SK-N-MC (cell line): ENCODE data around the gene SUV39H2.

Source experiments
- DNase-seq: peaks from one replicate; pipeline ENCODE4 v3.0.0-alpha.2; 2011; ENCODE audit warnings: low read depth, low spot score
- H3K27ac ChIP-seq: fragments of 200-600 bp; sonication (generic); 2 replicates; pipeline ENCODE4 v1.5.1; 2016; ENCODE audit warnings: mixed run types
- H3K36me3 ChIP-seq: fragments of 200-600 bp; sonication (generic); 2 replicates; pipeline ENCODE4 v1.6.1; 2017; ENCODE audit warnings: antibody characterized with exemption, low read length, mixed read lengths; ENCODE audit not compliant: insufficient read depth
- H3K4me3 ChIP-seq: fragments of 200-600 bp; sonication (generic); 2 replicates; pipeline ENCODE4 v1.5.1; 2016
- H3K9ac ChIP-seq: fragments of 200-600 bp; sonication (generic); 2 replicates; pipeline ENCODE4 v1.8.0; 2017; ENCODE audit warnings: mixed run types, mixed read lengths; ENCODE audit not compliant: insufficient read length
- H3K9me3 ChIP-seq: fragments of 200-600 bp; sonication (generic); 2 replicates; pipeline ENCODE4 v1.6.1; 2017; ENCODE audit warnings: low read depth, mild to moderate bottlenecking, antibody characterized with exemption, low read length, moderate library complexity, mixed read lengths
- EZH2 ChIP-seq: fragments of 200-600 bp; sonication (generic); IDR thresholded peaks from one replicate; pipeline ENCODE4 v1.6.1; 2017; ENCODE audit warnings: antibody characterized with exemption
- FOXP2 ChIP-seq: optimal IDR thresholded peaks from 2 replicates; pipeline ENCODE3; 2011; ENCODE audit warnings: mild to moderate bottlenecking, moderate library complexity; ENCODE audit not compliant: insufficient read depth; ENCODE audit errors: extremely low read length, control extremely low read depth
- POLR2AphosphoS5 ChIP-seq: IDR thresholded peaks from 2 replicates; pipeline ENCODE4 v1.6.1; 2012; ENCODE audit warnings: mild to moderate bottlenecking, low read depth, low read length, borderline replicate concordance

Gene SUV39H2

DNA sequence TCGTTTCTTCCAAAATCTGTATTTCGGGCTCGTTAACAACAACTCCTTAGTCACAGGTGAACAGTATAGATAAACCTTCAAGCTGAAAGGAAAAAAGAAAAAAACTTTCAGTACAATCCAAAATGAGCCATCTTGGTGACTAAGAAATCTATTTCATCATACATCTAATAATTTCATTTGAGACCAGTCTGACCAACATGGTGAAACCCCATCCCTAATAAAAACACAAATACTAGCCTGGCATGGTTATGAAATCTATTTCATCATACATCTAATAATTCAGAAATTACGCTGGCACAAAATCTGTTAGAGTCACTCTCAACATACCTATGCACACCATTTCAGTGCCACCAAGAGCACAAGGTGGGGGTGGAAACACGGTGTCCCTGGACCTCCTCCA is 66.4 kb downstream of the SUV39H2 start:
- no peak for DNase-seq
- H3K27ac ChIP-seq = no peak overlapping the region
- TF ChIP-seq EZH2 = no peak
- TF ChIP-seq POLR2AphosphoS5 = no peak
- no peak for TF ChIP-seq FOXP2
- no peak overlapping the region for H3K9ac ChIP-seq
- no peak overlapping the region for H3K4me3 ChIP-seq
- no peaks in the 10 kb centered on the region; the same call in 1 of the 2 replicates for H3K36me3 ChIP-seq
- no peaks in the 10 kb centered on the region for H3K9me3 ChIP-seq

DNA sequence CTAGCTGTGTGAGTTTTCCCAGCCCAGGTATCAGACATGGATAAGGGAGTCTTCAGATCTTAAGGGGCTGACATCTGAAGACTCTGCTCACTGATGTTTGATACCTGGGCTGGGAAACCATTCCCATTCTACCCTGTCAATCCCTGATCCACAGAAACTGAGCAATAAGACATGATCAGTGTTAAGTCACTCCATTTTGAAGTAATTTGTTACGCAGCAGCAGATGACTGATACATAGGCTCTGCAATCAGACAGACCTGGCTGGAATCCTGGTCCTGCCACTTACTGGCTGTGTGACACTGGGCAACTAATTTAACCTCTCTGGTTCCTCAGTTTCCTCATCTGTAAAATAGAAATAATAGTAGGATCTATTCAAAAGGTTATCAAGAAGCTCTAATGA is 68.6 kb downstream of the SUV39H2 start:
- Histone ChIP-seq H3K9me3 (no peaks in the 10 kb centered on the region), H3K27ac (no peak overlapping the region), H3K4me3 (no peak overlapping the region), H3K9ac (no peak overlapping the region), H3K36me3 (no peaks in the 10 kb centered on the region; the same call in 1 of the 2 replicates)
- DNase-seq = no peak
- no peak for TF ChIP-seq FOXP2
- no peak for TF ChIP-seq EZH2
- TF ChIP-seq POLR2AphosphoS5 = no peak

DNA sequence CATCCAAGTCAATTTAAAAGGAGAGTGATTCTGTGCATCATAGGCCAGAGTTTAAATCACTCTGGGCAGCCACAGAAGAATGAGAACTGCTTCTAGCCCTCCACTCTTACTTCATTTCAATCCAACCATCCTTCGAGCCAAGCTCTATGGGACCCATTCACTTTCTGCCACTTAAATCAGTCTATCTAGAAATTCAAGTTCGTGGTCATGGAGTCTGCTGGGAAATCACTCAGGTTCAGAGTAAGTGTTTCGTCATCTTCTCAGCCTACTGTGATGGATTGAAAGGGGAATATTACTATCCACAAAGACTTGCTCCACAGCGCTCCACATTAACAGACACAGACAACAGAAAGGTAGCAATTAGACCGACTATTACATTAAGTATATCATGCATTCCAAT is 70.6 kb downstream of the SUV39H2 start:
- no peaks in the 10 kb centered on the region for H3K9me3 ChIP-seq
- H3K27ac ChIP-seq = no peak overlapping the region
- no peak for TF ChIP-seq FOXP2
- TF ChIP-seq EZH2 = no peak
- TF ChIP-seq POLR2AphosphoS5 = no peak
- H3K36me3 ChIP-seq = no peaks in the 10 kb centered on the region; the same call in 1 of the 2 replicates
- H3K4me3 ChIP-seq = no peak overlapping the region
- DNase-seq = no peak
- no peak overlapping the region for H3K9ac ChIP-seq

GRCh38 chr10:14952851-14953423 is 74.3 kb downstream of the SUV39H2 start:
- Histone ChIP-seq H3K4me3 (peak overlapping the region; percentile 86), H3K36me3 (no peaks in the 10 kb centered on the region), H3K9me3 (no peaks in the 10 kb centered on the region), H3K27ac (no peak overlapping the region), H3K9ac (peak overlapping the region; percentile 74)
- TF ChIP-seq POLR2AphosphoS5 (no peak), EZH2 (no peak), FOXP2 (no peak)
- DNase-seq = no peak

DNA sequence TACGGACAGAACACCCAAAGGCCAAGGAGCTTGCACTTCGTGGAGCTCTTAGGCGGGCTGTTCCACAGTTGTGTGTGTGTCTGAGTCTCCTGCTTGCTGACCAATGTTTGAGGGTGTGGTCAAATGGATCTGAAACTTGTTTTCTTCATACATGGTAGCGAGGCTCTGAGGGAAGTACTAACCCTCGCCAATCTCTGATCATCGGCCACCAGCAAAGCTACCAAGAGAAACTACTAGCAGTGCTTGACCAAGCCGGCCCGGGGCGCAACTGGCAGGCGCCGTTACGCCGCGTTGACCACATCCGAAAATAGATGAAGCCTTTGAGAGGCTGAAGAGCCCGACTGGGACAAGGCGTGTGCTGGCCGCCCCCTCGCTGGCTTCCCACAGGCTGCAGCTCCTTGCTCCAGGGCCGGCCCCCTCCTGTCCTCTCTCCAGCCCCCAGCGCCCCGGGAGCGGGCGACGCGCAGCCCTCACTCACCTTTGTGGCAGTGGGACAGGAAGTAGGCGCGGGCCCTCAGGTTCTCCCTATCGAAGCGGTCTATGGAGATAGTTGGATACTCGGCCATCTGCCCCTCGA is 74.8 kb downstream of the SUV39H2 start:
- H3K4me3 ChIP-seq = peak overlapping the region; percentile 86
- no peak overlapping the region for H3K27ac ChIP-seq
- H3K9me3 ChIP-seq = no peaks in the 10 kb centered on the region
- TF ChIP-seq FOXP2 (no peak), EZH2 (no peak), POLR2AphosphoS5 (no peak)
- peak overlapping the region; percentile 74 for H3K9ac ChIP-seq
- DNase-seq = no peak
- H3K36me3 ChIP-seq = no peaks in the 10 kb centered on the region
